ENCODE data around the gene VWA3A. TPM values are rescaled to one million over a fixed set of nuclear protein-coding genes. Genes with fewer than 3 reads are reported as not detected.

Gene VWA3A
- total RNA-seq, 6 experiments from 2014 or later: 0.15 TPM; not detected in 5

DNA sequence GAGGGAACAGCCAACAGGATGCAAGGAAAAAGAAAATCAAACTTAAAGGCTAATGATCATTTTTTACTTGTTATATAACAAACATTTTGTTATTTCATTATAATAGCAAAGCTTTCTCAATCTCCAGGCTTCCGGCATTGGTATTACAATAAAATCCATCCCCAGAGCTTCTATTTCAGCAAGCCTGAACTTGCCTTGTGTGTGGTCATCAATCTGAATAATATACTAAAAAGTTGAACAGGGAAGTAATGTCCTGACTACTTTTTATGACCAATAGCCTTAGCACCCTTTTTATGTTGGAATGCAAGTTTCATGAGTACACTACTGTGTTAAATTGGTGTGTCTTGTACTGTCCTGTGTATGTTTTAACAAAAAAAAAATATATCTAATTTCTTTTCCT is 27.1 kb upstream of the VWA3A start:
- H3K27ac ChIP-seq: no peak overlapping the region
- ATAC-seq (no peak), DNase-seq (no peak)
- H3K27me3 ChIP-seq: no peaks in the 10 kb centered on the region
- no peaks in the 10 kb centered on the region for H3K36me3 ChIP-seq
- H3K4me1 ChIP-seq: no peaks in the 10 kb centered on the region
- H3K4me3 ChIP-seq: no peak overlapping the region
- no peaks in the 10 kb centered on the region for H3K9me3 ChIP-seq
- WGBS (ENCODE audit: insufficient coverage, low coverage, low lambda C conversion rate, missing lambda C conversion rate): 67% methylated on average over 1 of the region's 1 CpG
- intact Hi-C loops (cut with DNase I): no loop called here
- TF ChIP-seq POLR2A (IDR thresholded peaks at IDR 0.05): no peak
- TF ChIP-seq, protein P1, sequence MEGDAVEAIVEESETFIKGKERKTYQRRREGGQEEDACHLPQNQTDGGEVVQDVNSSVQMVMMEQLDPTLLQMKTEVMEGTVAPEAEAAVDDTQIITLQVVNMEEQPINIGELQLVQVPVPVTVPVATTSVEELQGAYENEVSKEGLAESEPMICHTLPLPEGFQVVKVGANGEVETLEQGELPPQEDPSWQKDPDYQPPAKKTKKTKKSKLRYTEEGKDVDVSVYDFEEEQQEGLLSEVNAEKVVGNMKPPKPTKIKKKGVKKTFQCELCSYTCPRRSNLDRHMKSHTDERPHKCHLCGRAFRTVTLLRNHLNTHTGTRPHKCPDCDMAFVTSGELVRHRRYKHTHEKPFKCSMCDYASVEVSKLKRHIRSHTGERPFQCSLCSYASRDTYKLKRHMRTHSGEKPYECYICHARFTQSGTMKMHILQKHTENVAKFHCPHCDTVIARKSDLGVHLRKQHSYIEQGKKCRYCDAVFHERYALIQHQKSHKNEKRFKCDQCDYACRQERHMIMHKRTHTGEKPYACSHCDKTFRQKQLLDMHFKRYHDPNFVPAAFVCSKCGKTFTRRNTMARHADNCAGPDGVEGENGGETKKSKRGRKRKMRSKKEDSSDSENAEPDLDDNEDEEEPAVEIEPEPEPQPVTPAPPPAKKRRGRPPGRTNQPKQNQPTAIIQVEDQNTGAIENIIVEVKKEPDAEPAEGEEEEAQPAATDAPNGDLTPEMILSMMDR (IDR thresholded peaks at IDR 0.05): no peak

DNA sequence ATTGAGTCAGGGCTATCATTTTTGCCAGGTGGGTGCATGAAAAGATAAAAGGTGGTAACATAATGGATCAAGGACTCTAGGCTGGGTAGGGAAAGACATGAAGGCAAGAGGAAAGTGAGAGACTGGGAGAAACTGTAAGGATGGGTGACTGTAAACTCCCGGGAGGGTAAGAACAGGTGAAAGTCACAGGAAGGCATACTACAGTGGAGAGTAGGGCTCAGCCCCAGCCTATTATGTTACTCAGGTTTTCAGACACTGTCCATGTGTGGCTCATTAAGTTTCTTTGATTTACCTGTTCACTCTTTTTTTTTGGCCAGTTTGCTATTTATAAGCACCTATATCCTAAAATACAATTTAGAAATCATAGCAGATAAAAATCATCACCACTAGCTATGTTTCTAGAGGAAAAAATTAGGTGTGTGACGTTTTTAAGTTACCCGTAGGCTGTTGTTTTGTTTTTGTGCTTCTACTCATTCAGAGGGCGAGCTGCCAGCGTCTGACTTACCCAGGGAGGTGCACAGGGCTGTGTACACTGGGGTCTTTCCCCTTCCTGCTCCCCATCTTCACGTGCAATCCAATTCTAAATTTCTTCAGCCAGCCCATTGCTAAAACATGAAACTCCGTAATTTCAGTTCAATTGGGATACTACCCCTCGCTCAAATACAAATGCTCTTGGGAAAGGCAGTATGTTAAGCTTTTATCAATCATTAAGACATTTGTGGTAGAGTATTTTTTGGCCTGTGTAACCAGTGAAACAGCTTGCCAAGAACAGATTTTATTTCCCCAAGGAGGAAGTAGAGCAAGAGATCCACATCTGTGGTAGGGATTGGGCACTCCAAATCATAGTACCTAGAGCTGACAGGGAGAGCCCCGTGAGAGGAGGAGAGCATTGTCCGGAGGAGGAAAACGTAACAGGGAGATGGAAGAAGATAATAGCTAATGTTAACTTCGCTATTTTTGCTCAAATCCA is 21.7 kb upstream of the VWA3A start:
- no peak overlapping the region for H3K27ac ChIP-seq
- no peak for ATAC-seq

DNA sequence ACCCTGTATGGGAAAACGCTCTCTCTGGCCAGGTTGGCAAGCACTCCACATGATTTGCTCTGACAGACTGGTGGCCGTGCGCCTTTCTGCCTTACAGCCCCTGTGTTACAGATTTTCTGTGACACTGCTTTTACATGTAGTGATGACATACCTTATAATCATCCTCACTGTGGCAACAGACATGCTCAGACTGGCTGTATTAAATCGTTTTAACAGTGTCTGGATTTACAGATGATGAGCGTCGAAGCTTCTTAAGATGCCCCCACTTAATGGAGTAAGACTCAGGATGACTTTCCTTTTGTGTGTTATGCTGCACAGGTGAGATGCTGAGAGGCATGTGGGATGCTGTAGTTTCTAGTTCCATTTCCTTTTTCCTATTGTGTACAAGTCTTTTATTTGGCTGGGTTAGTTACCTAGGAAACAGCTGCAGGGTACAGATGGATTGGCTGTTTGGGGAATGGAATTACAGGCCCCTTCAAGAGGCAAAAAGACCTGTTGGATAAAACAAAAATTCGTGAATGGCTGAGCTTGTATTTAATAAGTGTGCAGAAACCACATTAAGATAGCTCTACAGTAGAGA is 20.9 kb upstream of the VWA3A start:
- intact Hi-C loops (cut with DNase I): no loop called here
- H3K27me3 ChIP-seq: no peaks in the 10 kb centered on the region
- H3K36me3 ChIP-seq: peaks cover 0 to 8% (median 0%) of the 10 kb centered on the region in 4 donors
- no peaks in the 10 kb centered on the region for H3K9me3 ChIP-seq
- no peak overlapping the region for H3K4me3 ChIP-seq
- H3K27ac ChIP-seq: no peak overlapping the region
- H3K4me1 ChIP-seq: no peaks in the 10 kb centered on the region
- TF ChIP-seq, protein P1 (IDR thresholded peaks at IDR 0.05): no peak
- TF ChIP-seq POLR2A (IDR thresholded peaks at IDR 0.05): no peak
- ATAC-seq (no peak), DNase-seq (no peak)
- WGBS (ENCODE audit: insufficient coverage, low coverage, low lambda C conversion rate, missing lambda C conversion rate): 89% methylated on average over 7 of the region's 7 CpGs

More for the DNA sequence above, 21.7 kb upstream of the VWA3A start:
- peaks cover 0 to 2% (median 0%) of the 10 kb centered on the region in 4 donors for H3K36me3 ChIP-seq
- H3K4me1 ChIP-seq: no peaks in the 10 kb centered on the region
- H3K4me3 ChIP-seq: no peak overlapping the region
- no peak for TF ChIP-seq POLR2A (IDR thresholded peaks at IDR 0.05)
- TF ChIP-seq, protein P1 (IDR thresholded peaks at IDR 0.05): no peak
- intact Hi-C loops (cut with DNase I): no loop called here
- DNase-seq: no peak
- whole genome bisulfite sequencing (ENCODE audit: insufficient coverage, low coverage, low lambda C conversion rate, missing lambda C conversion rate): 66% methylated on average over 11 of the region's 12 CpGs
- no peaks in the 10 kb centered on the region for H3K9me3 ChIP-seq
- H3K27me3 ChIP-seq: no peaks in the 10 kb centered on the region

DNA sequence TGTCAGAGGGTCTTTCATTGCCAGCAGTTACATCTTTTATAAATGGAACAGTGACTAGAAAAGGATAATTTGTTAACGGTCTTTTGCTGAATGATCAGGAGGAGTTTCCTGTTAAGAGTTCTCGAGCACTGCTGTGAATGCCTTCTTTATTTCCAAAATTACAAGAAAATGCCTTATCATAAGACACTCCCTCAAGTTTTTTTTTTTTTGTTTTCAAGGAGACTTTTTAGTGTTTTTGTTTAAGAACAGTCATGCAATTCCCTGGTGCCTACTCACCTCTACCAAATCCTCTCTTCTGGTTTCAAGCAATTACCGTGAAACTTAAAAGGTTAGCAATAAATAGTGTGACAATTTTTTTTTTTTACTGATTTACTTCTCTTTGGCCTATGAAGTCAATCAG is 19.0 kb upstream of the VWA3A start:
- no peak for TF ChIP-seq POLR2A (IDR thresholded peaks at IDR 0.05)
- TF ChIP-seq, protein P1 (IDR thresholded peaks at IDR 0.05): no peak
- intact Hi-C loops (cut with DNase I): no loop called here

More for the DNA sequence above, 19.0 kb upstream of the VWA3A start:
- H3K9me3 ChIP-seq: no peaks in the 10 kb centered on the region
- no peak for ATAC-seq
- H3K4me1 ChIP-seq: no peaks in the 10 kb centered on the region
- no peaks in the 10 kb centered on the region for H3K27me3 ChIP-seq
- H3K4me3 ChIP-seq: no peak overlapping the region
- H3K36me3 ChIP-seq: peaks cover 0 to 8% (median 0%) of the 10 kb centered on the region in 4 donors
- no peak overlapping the region for H3K27ac ChIP-seq
- 76% methylated on average over 3 of the region's 3 CpGs for WGBS (ENCODE audit: insufficient coverage, low coverage, low lambda C conversion rate, missing lambda C conversion rate)
- no peak for DNase-seq

Measured in right lobe of liver (tissue), 6 donors.